ENCODE measurements around the gene ACSM2B.
A peak's percentile ranks its signal among the peaks of the same experiment; 100 is the strongest.
"Not testable (repeated sequence)": the region's sequence is repeated elsewhere in the genome, so short reads cannot be mapped to it uniquely, and the experiment has no call there.

Gene ACSM2B

DNA sequence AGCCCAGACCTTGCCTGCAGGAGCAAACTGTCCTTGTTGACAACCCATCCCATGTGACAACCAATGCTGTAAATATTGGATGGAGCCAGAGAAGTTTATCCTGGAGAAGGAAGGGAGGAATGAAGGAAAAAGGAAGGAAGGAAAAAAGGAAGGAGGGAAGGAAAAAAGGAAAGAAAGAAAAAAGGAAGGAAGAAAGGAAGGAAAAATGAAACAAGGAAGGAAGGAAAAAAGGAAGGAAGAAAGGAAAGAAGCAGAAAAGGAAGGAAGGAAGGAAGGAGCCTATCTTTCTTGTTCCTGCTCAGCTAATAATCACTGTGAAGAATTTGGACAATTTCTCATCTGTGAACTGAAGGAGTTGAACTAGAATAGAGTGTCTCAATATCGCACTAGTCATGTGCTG, 56.1 kb downstream of the ACSM2B start:
- DNase-seq: no peak

- no peak for DNase-seq
Observed at GRCh38 chr16:20519231-20519630, 56.9 kb downstream of the ACSM2B start.

DNA sequence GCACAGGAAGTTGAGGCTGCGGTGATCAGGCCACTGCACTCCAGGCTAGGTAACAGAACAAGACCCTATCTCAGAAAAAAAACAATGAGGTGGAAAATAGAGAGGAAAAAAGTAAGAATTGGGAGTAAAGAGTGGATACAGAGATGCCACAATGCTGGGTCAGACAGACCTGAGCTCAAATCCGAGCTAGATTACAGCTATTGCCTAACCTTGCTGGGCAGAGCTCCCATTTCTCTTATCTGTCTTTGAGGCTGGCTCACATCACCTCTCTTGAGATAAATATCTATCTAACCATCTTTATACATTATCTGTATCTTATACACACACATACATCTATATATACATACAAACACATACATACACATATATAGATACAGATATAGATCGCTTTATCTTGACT, 59.0 kb downstream of the ACSM2B start:
- no peak for DNase-seq

GRCh38 chr16:20515688-20516090, 60.5 kb downstream of the ACSM2B start:
- DNase-seq: peak; percentile 7

DNA sequence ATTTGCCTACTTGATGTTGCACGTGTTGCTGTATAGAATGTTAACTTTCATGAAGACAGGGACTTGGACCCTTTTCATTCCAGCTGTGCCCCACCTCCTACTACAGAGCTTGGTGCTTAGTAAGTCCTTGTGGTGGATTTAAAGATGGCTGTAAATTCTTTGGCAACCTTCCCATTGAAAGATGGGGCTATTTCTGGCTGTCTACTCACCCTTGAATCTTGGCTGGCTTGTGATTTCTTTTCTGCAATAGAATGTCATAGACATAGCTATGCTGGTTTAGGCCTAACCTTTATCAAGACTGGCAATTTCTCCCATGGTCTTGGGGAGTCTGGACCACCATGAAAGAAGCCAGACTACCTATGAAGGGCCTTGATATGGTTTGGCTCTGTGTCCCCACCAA, 65.8 kb downstream of the ACSM2B start:
- DNase-seq: no peak

DNA sequence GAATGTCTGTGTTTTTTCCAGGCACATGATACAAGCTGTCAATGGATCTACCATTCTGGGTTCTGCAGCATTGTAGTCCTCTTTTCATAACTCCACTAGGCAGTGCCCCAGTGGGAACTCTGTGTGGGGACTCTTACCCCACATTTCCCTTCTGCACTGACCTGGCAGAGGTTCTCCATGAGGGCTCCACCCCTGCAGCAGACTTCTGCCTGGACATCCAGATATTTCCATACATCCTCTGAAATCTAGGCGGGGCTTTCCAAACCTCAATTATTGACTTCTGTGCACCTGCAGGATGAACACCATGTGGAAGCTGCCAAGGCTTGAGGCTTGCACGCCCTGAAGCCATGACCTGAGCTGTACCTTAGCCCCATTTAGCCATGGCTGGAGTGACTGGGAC, 68.9 kb downstream of the ACSM2B start:
- no peak for DNase-seq

- DNase-seq: no peak
Observed at GRCh38 chr16:20504418-20504817, 71.7 kb downstream of the ACSM2B start.

DNA sequence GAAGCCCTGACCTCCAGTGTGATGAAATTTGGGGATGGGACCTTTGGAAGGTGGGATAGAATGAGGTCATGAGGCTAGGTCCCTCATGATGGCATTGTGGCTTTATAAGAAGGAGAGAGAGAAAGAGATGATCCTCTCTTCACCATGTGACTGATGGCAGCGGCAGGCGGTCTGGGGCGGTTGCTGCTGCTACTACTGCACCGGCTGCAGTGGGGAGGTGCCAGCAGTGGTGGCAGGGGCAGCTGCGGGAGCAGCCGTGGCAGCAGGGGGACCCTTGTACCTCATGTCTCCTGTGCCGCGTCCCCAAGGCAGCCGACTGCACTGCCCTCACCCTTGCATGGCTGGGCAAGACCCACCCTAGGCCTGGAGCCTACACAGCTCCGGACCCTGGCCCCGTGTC, 84.7 kb downstream of the ACSM2B start:
- DNase-seq: not testable (repeated sequence)

- not testable (repeated sequence) for DNase-seq
Observed at GRCh38 chr16:20490994-20491393, 85.2 kb downstream of the ACSM2B start.

Data from hematopoietic multipotent progenitor cell treated with erythropoietin and hydrocortisone succinate and interleukin-3 and kit ligand, for 8 days (in vitro differentiated cells).